ENCODE data around the gene TBXAS1.

Gene TBXAS1

GRCh38 chr7:139829025-139829774 lies at the start of gene TBXAS1:
Gene TBXAS1 (plus strand): TSS chr7:139829264. CDS start chr7:139829391, 127 bp downstream.
- DNase-seq (ENCODE audit: low read depth in 2 of 2) = no peak

DNA sequence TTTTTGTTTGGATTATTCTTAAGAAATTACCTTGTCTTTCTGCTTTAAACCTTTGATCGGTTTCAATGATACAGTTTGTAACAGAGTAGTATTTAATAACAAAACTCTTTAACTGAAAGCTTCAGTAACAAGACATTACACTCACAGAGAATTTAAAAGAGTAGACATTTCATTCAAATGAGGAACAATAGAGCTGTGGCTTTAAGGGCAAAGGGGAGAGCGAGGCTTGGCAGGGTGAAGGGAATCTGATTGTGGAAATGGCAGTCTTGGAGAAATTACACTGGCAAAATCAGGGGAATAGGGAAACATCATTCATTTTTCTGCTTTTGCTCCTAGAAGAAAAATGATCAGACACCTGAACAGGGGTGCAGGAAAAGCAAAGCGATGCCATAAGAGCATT lies 46.1 kb upstream of the TBXAS1 start:
- DNase-seq (ENCODE audit: low read depth in 2 of 2) = no peak

DNA sequence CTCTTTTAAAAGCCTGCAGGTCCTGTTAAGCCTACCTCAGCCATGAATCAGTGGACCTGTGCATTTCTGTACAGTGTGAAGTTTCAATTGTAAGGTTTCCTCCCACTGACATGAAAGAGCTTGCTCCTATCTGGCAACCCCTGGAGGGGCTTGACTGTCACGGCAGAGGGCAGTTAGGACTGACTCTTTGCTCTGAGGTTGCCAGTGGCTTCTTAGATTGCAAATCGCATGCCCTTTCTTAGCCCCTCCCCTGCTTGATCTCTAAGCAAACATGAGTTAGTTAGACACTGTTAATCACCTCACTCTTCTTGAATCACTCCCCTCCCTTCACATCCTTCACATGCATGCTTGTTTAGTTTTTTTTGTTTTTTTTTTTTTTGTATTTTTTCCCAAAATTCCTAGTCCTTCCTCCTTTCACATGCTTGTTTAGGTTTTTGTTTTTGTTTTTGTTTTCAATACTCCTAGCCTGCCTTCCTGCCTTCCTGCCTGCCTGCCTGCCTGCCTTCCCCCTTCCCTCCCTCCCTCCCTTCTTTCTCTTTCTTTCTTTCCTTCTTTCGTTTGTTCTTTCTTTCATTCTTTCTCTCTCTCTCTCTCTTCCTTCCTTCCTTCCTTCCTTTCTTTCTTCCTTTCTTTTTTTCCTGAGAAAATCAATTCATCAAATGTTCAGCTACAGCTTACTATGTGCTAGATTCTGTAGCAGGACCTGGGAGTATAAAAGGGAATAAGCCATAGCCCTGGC lies 45.2 kb upstream of the TBXAS1 start:
- no peak for DNase-seq (ENCODE audit: low read depth in 2 of 2)

DNA sequence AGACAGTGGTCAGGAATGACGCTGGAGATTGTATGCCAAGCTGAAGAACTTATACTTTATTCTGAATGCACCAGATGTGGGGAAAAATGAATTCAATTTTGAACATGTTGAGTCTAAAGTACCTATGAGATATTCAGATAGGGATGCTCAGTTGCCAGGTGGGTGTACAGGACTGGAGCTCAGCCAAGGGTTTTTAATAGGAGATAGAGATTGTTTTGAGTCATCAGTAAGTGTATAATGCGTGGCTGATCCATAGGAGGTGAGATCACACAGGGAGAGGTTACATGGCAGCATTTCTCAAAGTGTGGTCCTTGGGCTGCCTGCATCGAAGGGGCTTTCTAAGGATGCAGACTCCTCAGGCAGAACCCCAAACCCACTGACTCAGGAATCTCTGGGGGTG lies 44.4 kb upstream of the TBXAS1 start:
- no peak for DNase-seq (ENCODE audit: low read depth in 2 of 2)

- no peak for DNase-seq (ENCODE audit: low read depth in 2 of 2)
Measured at GRCh38 chr7:139791316-139791715, 37.7 kb upstream of the TBXAS1 start.

- DNase-seq (ENCODE audit: low read depth in 2 of 2) = no peak
Measured at GRCh38 chr7:139797607-139798006, 31.5 kb upstream of the TBXAS1 start.

GRCh38 chr7:139798221-139798620 lies 30.8 kb upstream of the TBXAS1 start:
- no peak for DNase-seq (ENCODE audit: low read depth in 2 of 2)

DNA sequence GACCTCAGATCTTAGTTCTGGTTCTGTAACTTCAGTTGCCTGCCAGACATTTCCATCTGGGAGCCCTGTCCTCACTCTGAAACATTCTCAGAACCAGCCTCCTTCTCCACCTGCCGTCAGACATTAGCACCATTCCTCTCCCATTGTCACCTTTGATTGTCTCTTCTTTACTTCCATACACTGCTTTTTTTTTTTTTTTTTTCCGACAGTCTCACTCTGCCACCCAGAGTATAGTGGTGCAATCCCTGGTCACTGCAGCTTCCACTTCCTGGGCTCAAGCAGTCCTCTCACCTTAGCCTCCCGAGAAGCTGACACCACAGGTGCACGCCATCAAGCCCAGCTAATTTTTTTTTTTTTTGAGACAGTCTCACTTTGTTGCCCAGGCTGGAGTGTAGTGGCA lies 30.2 kb upstream of the TBXAS1 start:
- DNase-seq (ENCODE audit: low read depth in 2 of 2) = no peak

- DNase-seq (ENCODE audit: low read depth in 2 of 2) = no peak
Measured at GRCh38 chr7:139799586-139799985, 29.5 kb upstream of the TBXAS1 start.

DNA sequence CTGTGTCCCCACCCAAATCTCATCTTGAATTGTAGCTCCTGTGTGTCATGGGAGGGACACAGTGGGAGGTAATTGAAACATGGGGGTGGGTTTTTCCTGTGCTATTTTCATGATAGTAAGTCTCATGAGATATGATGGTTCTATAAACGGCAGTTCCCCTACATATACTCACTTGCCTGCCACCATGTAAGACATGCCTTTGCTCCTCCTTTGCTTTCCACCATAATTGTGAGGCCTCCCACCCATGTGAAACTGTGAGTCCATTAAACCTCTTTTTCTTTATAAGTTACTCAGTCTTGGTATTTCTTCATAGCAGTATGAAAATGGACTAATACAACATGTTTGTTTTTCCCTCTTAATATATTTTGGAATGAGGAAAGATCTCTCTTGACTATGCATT lies 24.5 kb upstream of the TBXAS1 start:
- no peak for DNase-seq (ENCODE audit: low read depth in 2 of 2)

DNA sequence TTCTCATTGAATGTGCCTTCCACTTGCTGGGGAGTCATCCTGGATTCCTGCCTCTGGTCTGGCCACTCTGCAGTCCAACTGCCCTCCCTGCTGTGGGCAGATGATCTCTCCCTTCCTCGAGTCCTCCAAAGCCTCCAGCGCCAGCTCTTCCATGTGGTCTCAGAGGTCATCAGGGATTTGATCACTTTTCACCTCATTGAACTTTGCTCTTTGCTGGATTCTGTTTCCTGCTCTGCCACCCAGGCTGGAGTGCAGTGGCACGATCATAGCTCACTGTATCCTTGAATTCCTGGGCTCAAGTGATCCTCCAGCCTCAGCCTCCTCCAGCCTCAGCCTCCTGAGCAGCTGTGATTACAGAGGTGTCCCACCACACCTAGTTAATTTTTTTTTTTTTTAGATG lies 22.1 kb upstream of the TBXAS1 start:
- no peak for DNase-seq (ENCODE audit: low read depth in 2 of 2)

- no peak for DNase-seq (ENCODE audit: low read depth in 2 of 2)
Measured at GRCh38 chr7:139808427-139808826, 20.6 kb upstream of the TBXAS1 start.

DNA sequence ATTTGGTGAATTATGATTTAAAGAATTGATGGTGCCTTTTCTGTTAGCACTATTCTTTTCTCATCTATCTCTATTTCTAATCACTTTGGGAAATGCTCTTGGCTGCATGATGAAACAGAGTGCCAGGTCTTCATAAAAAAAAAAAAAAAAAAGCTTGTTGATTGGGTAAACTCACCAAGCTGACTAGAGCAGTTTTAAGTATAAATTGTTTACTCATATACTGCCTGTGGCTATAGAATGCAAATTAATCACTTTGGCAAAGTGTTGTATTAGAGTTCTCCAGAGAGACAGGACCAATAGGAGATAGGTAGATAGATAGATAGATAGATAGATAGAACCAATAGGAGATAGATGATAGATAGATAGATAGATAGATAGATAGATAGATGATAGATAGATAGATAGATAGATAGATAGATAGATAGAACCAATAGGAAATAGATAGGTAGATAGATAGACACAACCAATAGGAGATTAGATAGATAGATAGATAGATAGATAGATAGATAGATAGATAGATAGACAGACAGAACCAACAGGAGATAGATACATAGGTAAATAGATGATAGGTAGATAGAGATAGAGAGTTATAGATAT lies 20.1 kb upstream of the TBXAS1 start:
- DNase-seq (ENCODE audit: low read depth in 2 of 2) = no peak

DNA sequence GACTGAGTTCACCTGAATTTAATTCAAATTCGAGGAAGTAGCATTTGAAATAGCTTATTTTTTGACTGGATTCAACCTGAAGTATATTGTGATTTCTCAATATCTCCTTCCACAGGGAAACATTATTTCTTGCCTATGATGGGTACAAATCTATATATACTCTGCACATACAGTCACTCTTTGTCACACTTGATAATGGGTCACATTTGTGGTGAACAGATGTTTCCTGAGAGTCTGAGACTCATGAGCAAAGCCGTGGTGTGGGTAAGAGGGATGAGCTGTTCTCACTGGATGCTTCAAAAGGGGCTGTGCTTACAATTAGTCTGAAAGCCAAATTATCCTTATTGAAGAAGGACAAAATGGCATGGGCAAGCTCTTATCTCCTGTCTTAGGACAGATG lies 18.0 kb upstream of the TBXAS1 start:
- no peak for DNase-seq (ENCODE audit: low read depth in 2 of 2)

DNA sequence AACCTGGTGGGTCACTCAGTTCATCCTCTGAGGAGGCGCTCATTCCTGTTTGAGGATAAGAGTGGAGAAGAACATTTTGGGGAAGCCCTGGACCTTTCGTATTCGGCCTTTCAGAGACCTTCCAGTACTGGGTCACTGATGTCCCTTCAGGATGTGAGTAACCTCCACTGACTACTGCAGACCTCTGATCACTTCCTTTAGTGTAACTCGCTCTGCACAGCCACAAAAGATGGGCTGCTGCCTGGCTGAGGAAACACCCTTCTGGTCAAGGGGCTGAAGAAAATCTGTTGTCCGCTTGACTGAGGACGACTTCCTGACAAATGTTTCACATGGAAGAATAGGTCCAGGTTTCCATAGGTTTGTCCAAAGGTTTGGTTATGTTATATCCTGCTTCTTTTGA lies 15.9 kb upstream of the TBXAS1 start:
- DNase-seq (ENCODE audit: low read depth in 2 of 2) = no peak

DNA sequence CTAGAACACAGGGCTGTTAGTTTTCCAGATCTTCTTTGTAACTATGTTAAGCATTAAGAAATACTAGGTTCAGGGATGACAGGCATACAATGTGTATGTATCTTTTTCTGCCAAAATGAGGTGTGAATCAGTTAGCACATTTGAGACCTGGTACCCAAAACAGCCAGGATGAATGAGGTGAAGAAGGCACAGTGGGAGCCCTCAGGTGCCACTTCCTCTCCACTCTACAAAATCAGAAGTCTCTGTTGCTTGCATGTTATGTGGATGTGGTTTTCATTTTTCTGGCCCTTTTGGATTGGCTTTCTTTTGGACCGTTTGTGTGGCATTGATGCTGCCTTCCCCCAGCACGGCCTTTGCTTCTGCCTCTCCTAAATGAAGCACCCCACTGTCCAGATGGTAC lies 15.4 kb upstream of the TBXAS1 start:
- no peak for DNase-seq (ENCODE audit: low read depth in 2 of 2)

DNA sequence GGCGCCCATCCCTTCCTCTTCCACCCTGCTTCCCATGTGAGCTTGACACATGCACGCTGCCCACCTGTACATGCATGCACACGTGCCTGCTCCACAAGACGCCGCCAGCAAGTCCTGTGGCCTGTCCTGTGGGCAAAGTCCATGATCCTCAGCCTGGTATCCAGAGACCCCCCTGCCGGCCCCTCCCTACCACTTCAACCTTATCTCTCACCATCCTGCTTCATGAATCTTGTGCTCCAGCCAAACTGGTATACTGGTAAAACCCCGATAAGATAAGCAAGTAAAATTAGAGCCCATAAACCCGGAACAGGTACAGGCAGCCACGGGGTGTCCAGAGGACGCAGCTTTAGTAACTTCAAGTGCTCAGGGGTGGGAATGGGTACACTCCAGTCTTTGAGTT lies 11.8 kb upstream of the TBXAS1 start:
- no peak for DNase-seq (ENCODE audit: low read depth in 2 of 2)

DNA sequence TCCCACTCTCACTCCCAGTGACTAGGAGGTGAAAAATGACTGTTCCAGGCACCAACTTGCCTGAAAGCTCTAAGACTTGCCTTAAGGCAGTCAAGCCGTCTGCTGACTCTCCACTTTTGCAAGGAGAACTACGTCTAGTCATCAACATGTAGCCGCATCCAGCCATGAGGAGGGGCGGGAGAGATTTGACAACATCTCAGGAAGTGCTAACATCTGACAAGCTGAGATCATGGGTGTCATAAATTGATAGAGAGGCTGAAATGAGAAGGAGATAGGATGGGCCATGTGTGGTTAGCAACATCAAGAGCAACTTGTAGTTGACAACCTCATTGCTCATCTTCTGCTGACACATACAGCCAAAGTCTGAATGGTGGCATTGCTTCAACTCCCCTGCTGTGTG lies 9.0 kb upstream of the TBXAS1 start:
- no peak for DNase-seq (ENCODE audit: low read depth in 2 of 2)

DNA sequence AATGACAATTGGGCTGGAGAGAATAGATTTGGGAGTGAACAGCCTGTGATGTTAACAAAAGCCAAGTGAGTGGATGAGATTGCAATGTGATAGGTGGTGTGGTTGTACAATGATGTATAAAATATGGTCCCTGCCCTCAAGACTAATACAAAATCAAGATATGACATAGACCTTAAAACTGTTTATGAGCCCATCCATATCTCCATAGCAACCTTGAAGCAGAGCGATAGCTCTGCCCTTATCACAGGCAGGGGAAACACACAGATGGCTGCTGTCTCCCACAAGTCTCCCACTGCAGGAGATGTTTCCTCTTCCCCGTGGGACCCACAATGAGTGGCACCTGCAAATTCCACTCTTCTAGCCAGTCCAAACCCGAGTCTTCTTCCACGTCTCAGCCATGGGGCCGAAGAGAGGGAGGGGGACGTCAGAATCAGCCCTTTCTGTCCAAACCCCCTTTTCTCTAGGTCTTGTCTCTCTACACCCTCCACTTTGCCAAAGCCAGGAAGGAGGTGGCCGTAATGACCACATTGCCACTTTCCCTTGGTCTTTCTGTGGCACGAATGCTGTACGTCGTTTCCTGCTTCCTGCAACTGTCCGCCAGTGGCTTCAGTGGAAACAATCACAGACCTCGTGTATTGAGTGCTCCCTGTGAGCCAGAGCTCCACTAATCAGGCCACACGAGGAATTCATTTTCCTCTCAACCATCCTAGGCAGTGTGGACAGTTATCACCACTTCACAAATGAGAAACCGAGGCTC lies 7.5 kb upstream of the TBXAS1 start:
- no peak for DNase-seq (ENCODE audit: low read depth in 2 of 2)

- no peak for DNase-seq (ENCODE audit: low read depth in 2 of 2)
Measured at GRCh38 chr7:139822855-139823254, 6.2 kb upstream of the TBXAS1 start.

- DNase-seq (ENCODE audit: low read depth in 2 of 2) = no peak
Measured at GRCh38 chr7:139823959-139824521, 5.0 kb upstream of the TBXAS1 start.
